Nephron progenitor cell (in vitro differentiated cells): ENCODE data around the gene NNT.

Experiments used
- DNase-seq: peaks from one replicate; pipeline ENCODE4 v3.0.0; 2021
- H3K27ac Mint-ChIP-seq: 2 replicates; pipeline ENCODE4 v1.8.0; 2021; ENCODE audit warnings: mild to moderate bottlenecking, moderate library complexity, mixed read lengths
- H3K27me3 Mint-ChIP-seq: 2 replicates; pipeline ENCODE4 v1.8.0; 2021; ENCODE audit warnings: mild to moderate bottlenecking, low read depth, mixed read lengths; ENCODE audit not compliant: poor library complexity
- H3K36me3 Mint-ChIP-seq: 2 replicates; pipeline ENCODE4 v1.8.0; 2021; ENCODE audit warnings: low read depth, mixed read lengths
- H3K4me1 Mint-ChIP-seq: 2 replicates; pipeline ENCODE4 v1.8.0; 2021; ENCODE audit warnings: mixed read lengths
- H3K4me3 Mint-ChIP-seq: 2 replicates; pipeline ENCODE4 v1.8.0; 2021; ENCODE audit warnings: mild to moderate bottlenecking, moderate library complexity, mixed read lengths
- H3K9me3 Mint-ChIP-seq: 2 replicates; pipeline ENCODE4 v1.8.0; 2021; ENCODE audit warnings: mild to moderate bottlenecking, moderate library complexity, mixed read lengths
- CTCF ChIP-seq: fragments of 200-600 bp; sonication (generic); IDR thresholded peaks from 2 replicates; pipeline ENCODE4 v1.5.0; 2021; ENCODE audit warnings: antibody characterized with exemption

The NNT gene

GRCh38 chr5:43560128-43560527 is 42.9 kb upstream of the NNT start:
- Mint-ChIP-seq H3K4me3 (no peak overlapping the region), H3K27me3 (peaks cover 9% of the 10 kb centered on the region), H3K27ac (no peak overlapping the region), H3K4me1 (peaks cover 6% of the 10 kb centered on the region), H3K9me3 (no peaks in the 10 kb centered on the region), H3K36me3 (no peaks in the 10 kb centered on the region)
- DNase-seq, result no peak
- no peak for TF ChIP-seq CTCF

GRCh38 chr5:43561356-43561755 is 41.6 kb upstream of the NNT start:
- Mint-ChIP-seq H3K4me3 (no peak overlapping the region), H3K36me3 (no peaks in the 10 kb centered on the region), H3K27ac (no peak overlapping the region), H3K9me3 (no peaks in the 10 kb centered on the region), H3K4me1 (peaks cover 6% of the 10 kb centered on the region), H3K27me3 (peaks cover 9% of the 10 kb centered on the region)
- TF ChIP-seq CTCF, result no peak
- no peak for DNase-seq

GRCh38 chr5:43563321-43563720 is 39.7 kb upstream of the NNT start:
- DNase-seq, result no peak
- Mint-ChIP-seq H3K9me3 (no peaks in the 10 kb centered on the region), H3K27me3 (peaks cover 6% of the 10 kb centered on the region), H3K4me3 (no peak overlapping the region), H3K36me3 (no peaks in the 10 kb centered on the region), H3K4me1 (peaks cover 6% of the 10 kb centered on the region), H3K27ac (no peak overlapping the region)
- no peak for TF ChIP-seq CTCF

GRCh38 chr5:43564289-43564850 is 38.6 kb upstream of the NNT start:
- Mint-ChIP-seq H3K27ac (no peak overlapping the region), H3K4me1 (peaks cover 6% of the 10 kb centered on the region), H3K4me3 (no peak overlapping the region), H3K27me3 (peaks cover 6% of the 10 kb centered on the region), H3K9me3 (no peaks in the 10 kb centered on the region), H3K36me3 (no peaks in the 10 kb centered on the region)
- no peak for TF ChIP-seq CTCF
- no peak for DNase-seq

- Mint-ChIP-seq H3K4me1 (peaks cover 5% of the 10 kb centered on the region), H3K9me3 (no peaks in the 10 kb centered on the region), H3K27me3 (peaks cover 6% of the 10 kb centered on the region), H3K4me3 (no peak overlapping the region), H3K36me3 (no peaks in the 10 kb centered on the region), H3K27ac (no peak overlapping the region)
- TF ChIP-seq CTCF, result no peak
- no peak for DNase-seq
Measured at GRCh38 chr5:43565043-43565442, 37.9 kb upstream of the NNT start.

GRCh38 chr5:43567967-43568366 is 35.0 kb upstream of the NNT start:
- Mint-ChIP-seq H3K9me3 (no peaks in the 10 kb centered on the region), H3K27ac (no peak overlapping the region), H3K27me3 (peaks cover 2% of the 10 kb centered on the region), H3K36me3 (no peaks in the 10 kb centered on the region), H3K4me3 (no peak overlapping the region), H3K4me1 (no peaks in the 10 kb centered on the region)
- DNase-seq, result no peak
- TF ChIP-seq CTCF, result no peak
